ENCODE results near the gene SLC2A6.

GRCh38 chr9:133528001-133528875, 49.3 kb upstream of the SLC2A6 start:
- TF ChIP-seq EP300 (IDR thresholded peaks at IDR 0.05; ENCODE audit: low read depth) (no peak), CTCF (IDR thresholded peaks at IDR 0.05) (no peak), POLR2AphosphoS5 (IDR thresholded peaks at IDR 0.05) (no peak), POLR2A (IDR thresholded peaks at IDR 0.05) (no peak)
